PFSK-1 (cell line): ENCODE measurements around the gene CRIP2.

ENCODE experiments used
- POLR2AphosphoS5 ChIP-seq: IDR thresholded peaks from 2 replicates; pipeline ENCODE4 v1.6.1; 2012; ENCODE audit warnings: low read depth, mild to moderate bottlenecking, control low read depth, low read length, moderate library complexity
- SIN3A ChIP-seq: IDR thresholded peaks from 2 replicates; pipeline ENCODE4 v1.6.1; 2012; ENCODE audit warnings: mild to moderate bottlenecking, low read length, moderate library complexity, borderline replicate concordance; ENCODE audit not compliant: insufficient read depth

DNA sequence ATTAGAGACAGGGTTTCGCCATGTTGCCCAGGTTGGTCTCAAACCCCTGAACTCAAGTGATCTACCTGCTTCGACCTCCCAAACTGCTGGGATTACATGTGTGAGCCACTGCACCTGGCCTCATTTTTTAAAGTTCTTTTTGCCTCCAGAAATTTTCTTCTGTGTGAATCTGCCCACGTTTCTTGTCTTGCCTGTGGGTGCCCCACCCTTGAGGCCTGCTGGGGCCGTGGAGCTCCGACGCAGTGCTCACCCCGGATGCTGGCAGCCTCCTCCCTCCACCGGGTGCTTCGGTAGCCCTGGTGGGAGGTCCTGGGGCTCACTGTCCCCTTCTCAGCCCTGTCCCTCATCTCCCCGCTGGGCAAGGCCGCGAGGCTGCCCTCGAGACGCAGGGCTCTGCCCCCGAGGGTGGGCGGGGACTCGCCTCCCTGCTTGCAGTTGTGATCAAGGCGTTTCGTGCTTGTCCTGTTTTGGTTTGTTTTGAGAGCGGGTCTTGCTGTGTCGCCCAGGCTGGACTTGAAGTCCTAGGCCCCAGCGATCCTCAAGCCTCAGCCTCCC, 19.5 kb upstream of the CRIP2 start:
- TF ChIP-seq POLR2AphosphoS5 (no peak), SIN3A (no peak)
